GM23338 (cell line): ENCODE data around the gene CEACAM19.

Experiments
- NANOG ChIP-seq: IDR thresholded peaks from 2 replicates; pipeline ENCODE4 v1.6.1; 2016; ENCODE audit warnings: antibody characterized with exemption, borderline replicate concordance
- TF ChIP-seq, protein P1 (sequence below): IDR thresholded peaks from 2 replicates; pipeline ENCODE4 v1.6.1; 2016; ENCODE audit warnings: antibody characterized with exemption

DNA sequence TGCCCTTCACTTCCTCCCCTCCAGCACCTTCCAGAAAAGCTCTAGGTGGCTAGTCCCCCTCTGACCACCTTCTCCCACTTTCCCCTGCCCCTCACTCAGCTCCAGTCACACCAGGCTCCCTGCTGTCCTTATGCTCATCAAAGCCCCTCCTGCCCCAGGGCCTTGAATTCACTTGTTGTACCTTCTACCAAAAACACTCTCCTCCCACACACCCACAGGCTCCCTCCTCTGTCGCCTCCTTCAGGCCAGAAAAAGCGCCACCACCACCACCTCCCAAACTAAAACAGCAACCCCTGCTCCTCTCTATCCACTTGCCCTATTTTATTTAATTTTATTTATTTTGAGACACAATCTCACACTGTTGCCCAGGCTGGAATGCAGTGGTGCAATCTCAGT lies 22.9 kb downstream of the CEACAM19 start:
- TF ChIP-seq, protein P1, sequence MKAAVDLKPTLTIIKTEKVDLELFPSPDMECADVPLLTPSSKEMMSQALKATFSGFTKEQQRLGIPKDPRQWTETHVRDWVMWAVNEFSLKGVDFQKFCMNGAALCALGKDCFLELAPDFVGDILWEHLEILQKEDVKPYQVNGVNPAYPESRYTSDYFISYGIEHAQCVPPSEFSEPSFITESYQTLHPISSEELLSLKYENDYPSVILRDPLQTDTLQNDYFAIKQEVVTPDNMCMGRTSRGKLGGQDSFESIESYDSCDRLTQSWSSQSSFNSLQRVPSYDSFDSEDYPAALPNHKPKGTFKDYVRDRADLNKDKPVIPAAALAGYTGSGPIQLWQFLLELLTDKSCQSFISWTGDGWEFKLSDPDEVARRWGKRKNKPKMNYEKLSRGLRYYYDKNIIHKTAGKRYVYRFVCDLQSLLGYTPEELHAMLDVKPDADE: no peak
- no peak for TF ChIP-seq NANOG
